Testis (tissue), 3 donors: ENCODE results near the gene SYT13. TPM values are rescaled to one million over a fixed set of nuclear protein-coding genes. Genes with fewer than 3 reads are reported as not detected.

Experiments
- DNase-seq: peaks from one replicate; pipeline ENCODE4 v3.0.0-alpha.2; 2019
- H3K27ac ChIP-seq, 2 donors: fragments of 200-600 bp; sonication (generic); one replicate each; pipeline ENCODE4 v1.5.1; 2019
- H3K27me3 ChIP-seq: fragments of 200-600 bp; sonication (generic); one replicate; pipeline ENCODE4 v1.5.1; 2019
- H3K36me3 ChIP-seq: fragments of 200-600 bp; sonication (generic); one replicate; pipeline ENCODE4 v1.5.1; 2017; ENCODE audit warnings: low read depth; ENCODE audit errors: missing control alignments
- H3K4me1 ChIP-seq: fragments of 200-600 bp; sonication (generic); one replicate; pipeline ENCODE4 v1.5.1; 2019
- H3K4me3 ChIP-seq, 2 donors: fragments of 200-600 bp; sonication (generic); one replicate each; pipeline ENCODE4 v1.5.1; 2017 to 2019
- H3K9me3 ChIP-seq: fragments of 200-600 bp; sonication (generic); one replicate; pipeline ENCODE4 v1.5.1; 2017
- POLR2A ChIP-seq: fragments of 450-650 bp; IDR thresholded peaks from one replicate; pipeline ENCODE4 v1.6.1; 2017; ENCODE audit warnings: antibody characterized with exemption, mild to moderate bottlenecking, moderate library complexity
- WGBS, 2 donors: methylation state at CpG; one replicate each; pipeline ENCODE4 v1.1.5; 2018; 5-methylcytosine and 5-hydroxymethylcytosine counted together
- intact Hi-C: fragments of 100-400 bp; cut with DNase I; formaldehyde crosslinking; loops from one replicate; pipeline ENCODE4 v1.15.1; 2023; ENCODE audit warnings: low total_unique reads
- polyA plus RNA-seq: library from polyadenylated mRNA; stranded (reverse); fragments of 350-450 nt; fragmentation: Illumina TruSeq; extraction: RNeasy Lipid Tissue Mini Kit (QIAGEN cat#74804); gene quantifications from one replicate; pipeline ENCODE4 v1.2.3, GENCODE V29; 2014; ENCODE audit warnings: low read depth, low replicate concordance; ENCODE audit not compliant: insufficient read depth
- total RNA-seq, 2 donors: library from RNA; depleted of rRNA; stranded (reverse); fragments of >200 nt; gene quantifications; one replicate each; pipeline ENCODE4 v1.2.3, GENCODE V29; 2016
- TF ChIP-seq, protein P1 (sequence below), 3 experiments: fragments of 450-650 bp in 2 of 3; fragments of 200-600 bp in 1 of 3; sonication (generic) in 1 of 3; IDR thresholded peaks; one replicate each; pipeline ENCODE4 v1.5.1; 2016 to 2019; ENCODE audit warnings: antibody characterized with exemption in 3 of 3, mild to moderate bottlenecking in 2 of 3, moderate library complexity in 1 of 3

SYT13 gene
- total and polyA plus RNA-seq, 3 donors from 2014 or later, result 0.68 to 3.3 (median 1.4) TPM

DNA sequence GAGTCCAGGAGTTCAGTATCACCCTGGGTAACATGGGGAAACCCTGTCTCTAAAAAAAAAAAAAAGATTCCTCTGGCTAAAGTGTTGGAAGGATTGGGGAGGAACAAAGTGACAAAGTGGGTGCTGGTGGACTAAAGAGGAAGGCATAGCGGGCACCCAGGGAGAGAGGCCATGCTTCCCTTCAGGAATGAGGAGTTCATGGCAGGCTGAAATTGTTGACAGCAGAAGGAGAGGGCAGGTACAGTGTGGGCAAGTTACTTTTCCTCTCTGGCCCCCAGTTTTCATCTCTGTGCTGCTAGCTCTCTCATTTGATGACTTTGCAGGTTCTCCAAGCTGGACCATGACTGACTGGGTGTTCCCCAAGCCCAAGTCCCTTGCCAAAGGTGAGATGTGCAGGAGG lies 4.4 kb upstream of the SYT13 start:
- WGBS, 2 donors, result 95 to 100% methylated on average over 1 of the region's 1 CpG
- H3K4me3 ChIP-seq, result no peak overlapping the region
- H3K36me3 ChIP-seq, result no peaks in the 10 kb centered on the region
- TF ChIP-seq, protein P1, sequence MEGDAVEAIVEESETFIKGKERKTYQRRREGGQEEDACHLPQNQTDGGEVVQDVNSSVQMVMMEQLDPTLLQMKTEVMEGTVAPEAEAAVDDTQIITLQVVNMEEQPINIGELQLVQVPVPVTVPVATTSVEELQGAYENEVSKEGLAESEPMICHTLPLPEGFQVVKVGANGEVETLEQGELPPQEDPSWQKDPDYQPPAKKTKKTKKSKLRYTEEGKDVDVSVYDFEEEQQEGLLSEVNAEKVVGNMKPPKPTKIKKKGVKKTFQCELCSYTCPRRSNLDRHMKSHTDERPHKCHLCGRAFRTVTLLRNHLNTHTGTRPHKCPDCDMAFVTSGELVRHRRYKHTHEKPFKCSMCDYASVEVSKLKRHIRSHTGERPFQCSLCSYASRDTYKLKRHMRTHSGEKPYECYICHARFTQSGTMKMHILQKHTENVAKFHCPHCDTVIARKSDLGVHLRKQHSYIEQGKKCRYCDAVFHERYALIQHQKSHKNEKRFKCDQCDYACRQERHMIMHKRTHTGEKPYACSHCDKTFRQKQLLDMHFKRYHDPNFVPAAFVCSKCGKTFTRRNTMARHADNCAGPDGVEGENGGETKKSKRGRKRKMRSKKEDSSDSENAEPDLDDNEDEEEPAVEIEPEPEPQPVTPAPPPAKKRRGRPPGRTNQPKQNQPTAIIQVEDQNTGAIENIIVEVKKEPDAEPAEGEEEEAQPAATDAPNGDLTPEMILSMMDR (IDR thresholded peaks at IDR 0.05), result no peak
- no peak for TF ChIP-seq POLR2A
- H3K27me3 ChIP-seq, result no peaks in the 10 kb centered on the region
- no peak overlapping the region for H3K27ac ChIP-seq
- intact Hi-C loops, result loop anchor here (5.0 kb wide), 1 partner anchor 183 kb away; no protein-coding TSS in a partner anchor
- peaks cover 4% of the 10 kb centered on the region for H3K4me1 ChIP-seq
- no peak for DNase-seq
- H3K9me3 ChIP-seq, result no peaks in the 10 kb centered on the region

DNA sequence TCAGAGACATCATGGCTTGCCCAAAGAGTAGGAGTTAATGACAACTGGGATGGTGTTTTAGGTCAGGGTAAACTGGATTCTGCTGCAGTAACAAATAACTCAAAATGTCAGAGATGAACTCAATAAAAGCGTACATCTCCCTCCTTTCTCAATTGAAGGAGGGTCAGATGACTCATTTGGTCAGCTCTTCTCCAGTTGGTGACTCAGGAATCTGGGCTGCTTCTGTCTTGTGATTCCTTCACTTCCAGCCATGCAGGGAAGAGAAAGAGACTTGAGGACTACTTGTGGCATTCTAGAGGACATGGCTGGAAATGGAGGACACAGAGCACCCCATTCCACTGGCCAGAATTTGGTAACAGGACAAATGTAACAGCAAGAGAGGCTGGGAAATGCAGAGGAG lies 3.2 kb upstream of the SYT13 start:
- H3K27me3 ChIP-seq, result no peaks in the 10 kb centered on the region

GRCh38 chr11:45288339-45288738 lies 2.2 kb upstream of the SYT13 start:
- no peak for DNase-seq
- no peak overlapping the region for H3K27ac ChIP-seq
- H3K36me3 ChIP-seq, result no peaks in the 10 kb centered on the region
- TF ChIP-seq, protein P1 (IDR thresholded peaks at IDR 0.05), result no peak
- no peak for TF ChIP-seq POLR2A
- no peaks in the 10 kb centered on the region for H3K9me3 ChIP-seq
- intact Hi-C loops, result no loop called here
- WGBS, 2 donors, result 69 to 70% methylated on average over 2 of the region's 2 CpGs
- H3K27me3 ChIP-seq, result no peaks in the 10 kb centered on the region
- peaks cover 4% of the 10 kb centered on the region for H3K4me1 ChIP-seq
- H3K4me3 ChIP-seq, result no peak overlapping the region

More for the DNA sequence above, 3.2 kb upstream of the SYT13 start:
- intact Hi-C loops, result no loop called here
- no peak for DNase-seq
- Histone ChIP-seq H3K36me3 (no peaks in the 10 kb centered on the region), H3K9me3 (no peaks in the 10 kb centered on the region), H3K4me1 (peaks cover 4% of the 10 kb centered on the region), H3K4me3 (no peak overlapping the region), H3K27ac (no peak overlapping the region)
- WGBS, 2 donors, result 74 to 84% methylated on average over 1 of the region's 1 CpG
- no peak for TF ChIP-seq POLR2A
- TF ChIP-seq, protein P1 (IDR thresholded peaks at IDR 0.05), result no peak

DNA sequence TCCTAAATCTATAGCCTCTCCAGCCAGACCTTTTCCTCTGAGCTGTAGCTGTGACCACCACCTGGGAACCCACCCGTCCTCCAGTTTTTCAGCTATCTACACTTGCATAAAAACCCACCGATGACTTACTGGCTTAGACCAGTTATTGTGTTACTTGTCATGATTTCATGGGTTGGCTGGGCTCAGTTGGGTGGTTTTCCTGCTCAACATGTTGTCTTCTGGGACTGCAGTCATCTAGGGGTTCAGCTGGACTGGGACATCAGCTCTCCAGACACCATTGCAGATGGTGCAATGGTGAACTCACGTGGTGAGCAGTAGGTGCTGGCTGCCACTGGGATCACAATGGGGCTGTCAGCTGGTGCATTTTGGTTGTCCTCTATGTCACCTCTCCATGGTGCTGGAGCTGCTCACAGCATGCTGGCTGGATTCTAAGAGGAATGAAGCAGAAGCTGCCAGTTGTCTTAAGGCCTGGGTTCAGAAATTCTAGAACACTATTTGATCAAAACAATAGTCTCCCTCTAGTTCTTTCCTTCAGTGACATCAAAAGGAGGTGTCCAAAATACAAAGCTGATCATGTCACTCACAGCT lies 1.3 kb upstream of the SYT13 start:
- Histone ChIP-seq H3K9me3 (no peaks in the 10 kb centered on the region), H3K27ac (no peak overlapping the region), H3K4me3 (no peak overlapping the region), H3K27me3 (no peaks in the 10 kb centered on the region), H3K4me1 (peaks cover 4% of the 10 kb centered on the region), H3K36me3 (no peaks in the 10 kb centered on the region)
- WGBS, 2 donors, result 61 to 65% methylated on average over 3 of the region's 3 CpGs
- intact Hi-C loops, result no loop called here
- DNase-seq, result no peak
- no peak for TF ChIP-seq POLR2A
- TF ChIP-seq, protein P1 (IDR thresholded peaks at IDR 0.05), result no peak

DNA sequence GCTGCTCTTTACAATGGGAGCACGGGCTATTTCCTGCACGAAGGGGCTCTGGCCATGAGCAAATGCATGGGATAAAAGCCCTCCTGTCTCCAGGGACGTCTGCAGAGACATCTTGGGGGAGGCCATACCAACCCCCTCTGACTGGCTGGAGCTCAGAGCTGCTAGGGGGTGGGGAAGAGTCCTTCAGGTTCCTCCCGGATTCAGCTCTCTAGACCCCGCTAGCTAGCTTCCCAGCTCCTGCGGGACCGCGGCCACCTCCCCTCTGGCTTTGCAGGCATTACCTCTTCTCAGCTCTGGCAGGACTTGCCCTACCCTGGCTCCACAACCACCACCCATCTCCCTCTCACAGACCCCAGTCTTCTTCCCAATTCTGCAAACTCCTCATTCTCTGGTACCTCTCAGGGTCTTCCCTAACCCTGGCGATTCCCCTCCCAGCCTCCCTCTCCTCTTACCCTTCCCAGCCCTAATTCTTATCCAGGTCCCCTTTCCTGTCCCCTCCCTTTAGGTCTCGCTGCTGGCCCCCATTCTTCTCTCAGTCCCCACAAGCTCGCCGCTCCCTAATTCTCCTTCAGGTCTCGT lies 802 bp downstream of the SYT13 start:
- Histone ChIP-seq H3K4me1 (peaks cover 4% of the 10 kb centered on the region), H3K4me3 (no peak overlapping the region), H3K36me3 (no peaks in the 10 kb centered on the region), H3K27ac (no peak overlapping the region), H3K9me3 (no peaks in the 10 kb centered on the region), H3K27me3 (no peaks in the 10 kb centered on the region)
- intact Hi-C loops, result no loop called here
- 8 to 18% methylated on average over 13 of the region's 13 CpGs for WGBS, 2 donors
- DNase-seq, result no peak
- no peak for TF ChIP-seq POLR2A
- TF ChIP-seq, protein P1 (IDR thresholded peaks at IDR 0.05), result no peak
